GM12873 (cell line): ENCODE measurements around the gene FAT2.

Source experiments
- TF ChIP-seq, protein P1 (sequence below): IDR thresholded peaks from 2 replicates; pipeline ENCODE4 v1.5.1; 2012; ENCODE audit warnings: low read depth, mild to moderate bottlenecking, moderate library complexity, low read length, control low read depth; ENCODE audit not compliant: insufficient read depth; ENCODE audit errors: missing control alignments

FAT2 gene

DNA sequence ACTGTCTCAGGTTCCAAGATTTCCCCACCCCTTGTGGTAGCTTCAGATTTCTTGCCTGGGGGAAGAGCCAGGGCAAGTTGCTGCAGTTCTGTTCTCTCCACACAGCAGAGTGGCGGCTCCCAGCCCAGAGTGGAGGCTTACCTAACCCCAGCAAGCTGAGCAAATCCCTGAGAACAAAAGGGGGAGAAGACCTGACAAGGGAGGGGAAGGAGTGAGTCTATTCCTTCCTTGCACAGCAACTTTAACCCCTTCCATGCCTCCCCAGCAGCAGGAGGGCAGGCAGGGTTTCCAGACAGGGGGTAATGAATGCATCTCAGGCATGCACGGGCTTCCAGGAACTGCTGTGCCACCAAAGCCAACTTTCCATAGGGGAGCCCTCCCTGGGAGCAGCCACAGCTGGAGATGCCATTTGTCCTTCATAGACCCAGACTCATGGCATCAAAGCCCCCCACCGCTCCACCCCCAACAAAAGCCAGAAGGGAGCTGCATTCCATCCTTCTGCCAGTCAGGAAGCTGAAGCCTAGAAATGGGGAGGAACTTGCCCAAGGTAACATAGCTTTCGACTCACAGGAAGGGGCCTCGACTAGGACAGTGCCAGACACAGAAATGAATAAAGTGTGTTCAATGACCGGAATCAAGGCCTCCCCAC is 28.8 kb upstream of the FAT2 start:
- TF ChIP-seq, protein P1, sequence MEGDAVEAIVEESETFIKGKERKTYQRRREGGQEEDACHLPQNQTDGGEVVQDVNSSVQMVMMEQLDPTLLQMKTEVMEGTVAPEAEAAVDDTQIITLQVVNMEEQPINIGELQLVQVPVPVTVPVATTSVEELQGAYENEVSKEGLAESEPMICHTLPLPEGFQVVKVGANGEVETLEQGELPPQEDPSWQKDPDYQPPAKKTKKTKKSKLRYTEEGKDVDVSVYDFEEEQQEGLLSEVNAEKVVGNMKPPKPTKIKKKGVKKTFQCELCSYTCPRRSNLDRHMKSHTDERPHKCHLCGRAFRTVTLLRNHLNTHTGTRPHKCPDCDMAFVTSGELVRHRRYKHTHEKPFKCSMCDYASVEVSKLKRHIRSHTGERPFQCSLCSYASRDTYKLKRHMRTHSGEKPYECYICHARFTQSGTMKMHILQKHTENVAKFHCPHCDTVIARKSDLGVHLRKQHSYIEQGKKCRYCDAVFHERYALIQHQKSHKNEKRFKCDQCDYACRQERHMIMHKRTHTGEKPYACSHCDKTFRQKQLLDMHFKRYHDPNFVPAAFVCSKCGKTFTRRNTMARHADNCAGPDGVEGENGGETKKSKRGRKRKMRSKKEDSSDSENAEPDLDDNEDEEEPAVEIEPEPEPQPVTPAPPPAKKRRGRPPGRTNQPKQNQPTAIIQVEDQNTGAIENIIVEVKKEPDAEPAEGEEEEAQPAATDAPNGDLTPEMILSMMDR: no peak

DNA sequence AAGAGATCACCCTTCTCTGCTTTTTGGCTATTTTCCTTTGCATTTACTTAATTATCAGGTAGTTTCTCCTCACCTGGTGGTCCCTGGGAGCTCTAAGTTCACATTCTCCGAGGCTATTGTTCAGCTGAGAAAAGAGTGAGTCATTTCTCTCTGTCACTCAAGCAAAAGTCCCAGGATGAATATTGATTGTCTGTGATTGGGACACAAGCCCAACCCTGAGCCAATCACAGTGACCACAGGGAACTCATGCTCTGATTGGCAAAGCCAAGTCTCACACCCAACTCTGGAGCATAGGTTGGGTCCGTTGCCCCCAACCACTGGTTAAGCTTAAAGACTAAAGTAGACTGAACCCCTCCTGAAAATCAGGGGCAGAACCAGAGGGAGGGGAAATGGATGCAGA is 27.8 kb upstream of the FAT2 start:
- TF ChIP-seq, protein P1: no peak

DNA sequence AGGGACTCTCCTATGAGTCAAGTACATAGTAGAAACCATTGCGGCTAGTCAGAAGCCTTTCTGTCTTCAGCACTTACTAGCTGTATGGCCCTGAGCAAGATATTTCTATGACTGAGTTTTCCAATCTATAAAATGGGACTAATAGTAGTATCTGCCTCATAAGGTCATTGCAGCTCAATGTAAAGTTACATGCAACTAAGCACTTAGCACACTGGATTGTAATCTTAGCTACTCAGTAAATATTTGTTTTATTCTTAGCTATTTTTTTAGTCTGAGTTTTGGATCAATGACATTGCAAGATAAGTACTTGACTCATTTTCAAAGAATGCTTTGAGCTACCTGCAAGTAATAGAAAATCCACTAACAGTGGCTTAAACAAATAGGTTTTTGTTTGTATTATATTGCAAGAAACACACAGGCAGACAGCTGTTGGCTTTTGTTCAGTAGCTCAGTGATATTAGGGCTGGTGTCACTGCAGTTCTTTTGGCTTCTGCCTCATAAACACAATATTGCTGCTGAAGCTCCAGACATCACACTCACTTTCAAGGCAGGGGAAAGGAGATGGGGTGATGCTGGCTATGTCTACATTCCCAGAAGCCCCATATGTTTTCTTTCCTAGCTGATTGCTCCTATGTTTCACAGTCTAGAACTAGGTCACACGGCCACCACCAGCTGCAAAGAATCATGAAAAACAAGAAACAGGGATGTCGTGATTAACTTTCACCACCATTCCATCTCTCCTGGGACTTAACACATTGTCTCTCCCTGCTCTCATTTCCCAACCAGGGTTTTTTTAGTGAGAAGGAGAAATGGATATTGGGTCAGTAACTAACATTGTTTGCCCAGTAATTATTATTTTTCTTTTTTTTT is 26.9 kb upstream of the FAT2 start:
- TF ChIP-seq, protein P1: no peak

DNA sequence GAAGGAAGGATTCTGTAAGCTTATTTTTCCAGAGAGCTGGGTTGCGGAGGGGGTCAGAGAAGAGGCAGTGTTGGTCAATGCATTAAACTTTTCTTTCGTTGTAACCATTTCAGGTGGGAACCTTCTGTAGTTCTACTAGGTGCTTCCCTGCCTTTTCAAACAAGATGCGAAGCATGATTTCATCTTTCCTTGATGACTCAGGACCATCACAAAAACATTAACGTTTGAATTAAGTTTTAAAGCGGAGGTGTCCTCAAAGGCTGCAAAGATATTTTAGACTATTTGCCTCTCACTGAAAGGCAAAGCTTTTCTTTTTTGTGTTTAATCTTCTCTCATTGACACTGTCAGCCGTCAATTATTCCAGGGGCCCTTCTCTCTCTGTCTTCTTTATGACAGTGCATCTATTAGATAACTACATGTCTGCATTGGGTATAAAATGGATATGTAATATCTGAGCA is 26.3 kb upstream of the FAT2 start:
- TF ChIP-seq, protein P1: no peak

DNA sequence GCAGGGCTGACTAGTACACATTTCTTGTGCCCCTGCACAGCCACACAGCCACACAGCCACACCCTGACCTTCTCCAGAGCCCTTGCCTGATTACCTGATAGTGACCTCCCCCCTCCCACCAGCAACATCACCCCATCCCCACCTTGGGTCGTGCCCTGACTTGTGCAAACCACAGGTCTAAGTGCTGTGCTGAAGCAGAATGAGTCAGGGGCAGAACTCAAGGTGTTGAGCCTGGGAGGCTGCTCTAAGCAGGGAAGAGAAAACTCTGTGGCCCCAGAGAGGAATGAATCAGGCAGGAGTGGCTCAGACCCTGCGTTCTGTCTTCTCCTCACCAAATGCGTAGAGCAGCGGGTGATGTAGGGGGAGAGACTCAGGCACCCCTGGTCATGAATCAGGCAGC is 24.3 kb upstream of the FAT2 start:
- TF ChIP-seq, protein P1: no peak

DNA sequence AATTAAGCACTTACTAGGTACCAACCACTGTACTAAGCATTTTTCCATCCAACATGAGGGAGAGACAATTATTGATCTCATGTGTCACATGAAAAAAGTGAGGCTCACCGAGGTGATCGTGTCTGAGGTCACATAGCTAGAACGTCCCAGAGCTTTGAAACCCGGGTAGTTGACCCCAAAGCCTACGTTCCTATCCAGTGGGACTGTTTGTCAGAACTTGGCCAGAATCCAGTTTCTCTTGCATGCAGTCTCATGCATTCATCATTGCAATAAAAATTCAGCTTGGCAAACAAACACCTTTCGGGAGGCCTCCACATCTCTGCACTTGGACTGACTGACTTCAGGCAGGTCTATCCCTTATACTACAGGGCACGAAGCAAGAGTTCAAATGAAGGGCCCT is 23.4 kb upstream of the FAT2 start:
- TF ChIP-seq, protein P1: no peak

DNA sequence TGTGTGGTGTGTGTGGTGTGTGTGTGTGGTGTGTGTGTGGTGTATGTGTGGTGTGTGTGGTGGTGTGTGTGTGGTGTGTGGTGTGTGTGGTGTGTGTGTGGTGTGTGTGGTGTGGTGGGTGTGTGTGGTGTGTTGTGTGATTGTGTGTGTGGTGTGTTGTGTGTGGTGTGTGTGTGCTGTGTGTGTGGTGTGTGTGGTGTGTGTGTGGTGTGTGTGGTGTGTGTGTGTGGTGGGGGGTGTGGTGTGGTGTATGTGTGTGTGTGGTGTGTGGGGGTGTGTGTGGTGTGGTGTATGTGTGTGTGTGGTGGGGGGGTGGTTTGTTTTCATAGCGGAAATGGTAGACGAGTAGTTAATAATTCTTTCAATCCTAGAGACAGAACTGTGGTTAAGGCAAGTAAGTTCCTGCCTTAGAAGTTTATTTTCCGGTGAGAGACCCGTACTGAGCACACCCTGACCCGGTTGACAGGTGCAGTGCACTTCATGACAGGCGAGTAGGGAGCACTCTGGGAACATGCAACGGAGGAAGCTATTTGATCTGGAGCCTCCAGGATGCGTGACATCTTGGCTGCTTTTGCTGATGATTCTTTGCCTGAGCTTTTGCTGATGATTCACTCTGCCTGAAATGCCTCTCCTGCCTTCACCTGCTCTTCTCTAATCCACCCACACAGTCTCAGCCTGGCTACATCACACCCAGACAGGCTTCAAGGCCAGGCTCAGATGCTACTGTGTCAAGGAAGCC is 21.7 kb upstream of the FAT2 start:
- TF ChIP-seq, protein P1: no peak
